K562 (cell line): ENCODE measurements around the gene DDR1. TPM values are rescaled to one million over a fixed set of nuclear protein-coding genes. Genes with fewer than 3 reads are reported as not detected.

Experiments used
- ATAC-seq: fragments of 200-7000 bp; cut with Tn5 transposase; 3 replicates; pipeline ENCODE4 v1.9.1; 2020; ENCODE audit warnings: moderate library complexity
- BruUV-seq: library from RNA; stranded (reverse); fragments of 400-500 nt; replicated peaks from 2 replicates; lab custom pipeline; 2021; lab: Mats Ljungman, UMichigan
- CTCF ChIA-PET: fragments of 300-600 bp; formaldehyde crosslinking; extraction: SDS; loops from one replicate; lab custom pipeline; 2021; ENCODE audit warnings: low intra/inter-chr PET ratio; lab: Yijun Ruan, JAX
- POLR2A ChIA-PET: fragments of 300-600, 350-650 bp; sonication (Branson Sonifier 250); formaldehyde crosslinking; extraction: SDS; loops from one replicate; lab custom pipeline; 2021; ENCODE audit warnings: antibody characterized with exemption, inconsistent platforms; lab: Yijun Ruan, JAX
- DNase-seq, 4 experiments: peaks; one replicate each; pipeline versions ENCODE4 v3.0.0 to v3.0.0-alpha.2; 2011 to 2018; ENCODE audit warnings: low spot score in 3 of 4, mixed read lengths in 3 of 4; ENCODE audit errors: extremely low read depth in 1 of 4
- FAIRE-seq: peaks from 2 replicates; lab custom pipeline; 2011; peaks lifted over from hg19 to GRCh38; lab: Jason Lieb, UNC
- H2AFZ ChIP-seq: 2 replicates; pipeline ENCODE4 v1.6.0; 2011; ENCODE audit warnings: low read depth, low read length, control low read depth, inconsistent platforms
- H3K27ac ChIP-seq: fragments of 200-600 bp; 3 replicates; pipeline ENCODE4 v1.8.0; 2011; ENCODE audit warnings: low read depth, mild to moderate bottlenecking, control low read depth, inconsistent platforms, low read length, moderate library complexity, mixed read lengths; ENCODE audit errors: extremely low read depth
- H3K27me3 ChIP-seq, 2 experiments: fragments of 300-600 bp in 1 of 2; 2 replicates in 1 of 2; 3 replicates in 1 of 2; pipeline versions ENCODE4 v1.6.0 to v1.8.0; 2011; ENCODE audit warnings: inconsistent platforms in 2 of 2, low read length in 2 of 2, mild to moderate bottlenecking in 1 of 2, mixed read lengths in 1 of 2, moderate library complexity in 1 of 2; ENCODE audit not compliant: control insufficient read depth in 2 of 2, insufficient read depth in 2 of 2
- H3K36me3 ChIP-seq: fragments of 300-600 bp; 3 replicates; pipeline ENCODE4 v1.8.0; 2011; ENCODE audit warnings: mild to moderate bottlenecking, low read length, inconsistent platforms; ENCODE audit not compliant: control insufficient read depth, insufficient read depth
- H3K4me1 ChIP-seq, 2 experiments: fragments of 200-600 bp in 1 of 2; replicated peaks in 1 of 2; 2 replicates in 1 of 2; 3 replicates in 1 of 2; pipeline versions ENCODE4 v1.5.1 to v1.8.0; 2011; ENCODE audit warnings: inconsistent platforms in 2 of 2, low read length in 2 of 2, mild to moderate bottlenecking in 1 of 2, mixed read lengths in 1 of 2, moderate library complexity in 1 of 2; ENCODE audit not compliant: control insufficient read depth in 2 of 2, insufficient read depth in 2 of 2
- H3K4me2 ChIP-seq: 2 replicates; pipeline ENCODE4 v1.6.1; 2011; ENCODE audit warnings: low read length, control low read depth, inconsistent platforms, mixed read lengths; ENCODE audit not compliant: insufficient read depth
- H3K4me3 ChIP-seq: fragments of 200-600 bp; sonication (generic), shearing (Covaris generic); 2 replicates; pipeline ENCODE4 v1.5.1; 2016; ENCODE audit warnings: control low read depth, inconsistent platforms
- H3K79me2 ChIP-seq: fragments of 200-600 bp; 3 replicates; pipeline ENCODE4 v1.8.0; 2011; ENCODE audit warnings: low read length, inconsistent platforms; ENCODE audit not compliant: control insufficient read depth, insufficient read depth
- H3K9ac ChIP-seq, 2 experiments: 2 replicates each; pipeline versions ENCODE4 v1.6.0 to v1.6.1; 2011; ENCODE audit warnings: low read depth in 2 of 2, low read length in 2 of 2, control low read depth in 1 of 2, inconsistent platforms in 1 of 2, mild to moderate bottlenecking in 1 of 2, mixed read lengths in 1 of 2; ENCODE audit not compliant: insufficient read depth in 1 of 2
- H3K9me1 ChIP-seq: one replicate; pipeline ENCODE4 v1.6.0; 2011; ENCODE audit warnings: inconsistent platforms, mild to moderate bottlenecking, low read length, moderate library complexity; ENCODE audit not compliant: control insufficient read depth, insufficient read depth
- H3K9me3 ChIP-seq: replicated peaks from 2 replicates; pipeline ENCODE4 v1.5.1; 2011; ENCODE audit warnings: low read depth, low read length, inconsistent platforms; ENCODE audit not compliant: control insufficient read depth, insufficient read depth
- H4K20me1 ChIP-seq: replicated peaks from 2 replicates; pipeline ENCODE4 v1.6.1; 2011; ENCODE audit warnings: low read length, inconsistent platforms, mixed read lengths; ENCODE audit not compliant: control insufficient read depth, insufficient read depth
- ATF3 ChIP-seq, 2 experiments: fragments of 450-650 bp in 1 of 2; sonication (generic) in 1 of 2; formaldehyde crosslinking in 1 of 2; IDR thresholded peaks in 1 of 2; conservative IDR thresholded peaks in 1 of 2; 2 replicates each; pipeline versions ENCODE4 v1.6.1 to v1.8.1; 2016 to 2023; ENCODE audit warnings: mild to moderate bottlenecking in 2 of 2, moderate library complexity in 2 of 2, inconsistent platforms in 1 of 2, missing genetic modification reagents in 1 of 2
- ATF6 ChIP-seq: sonication (generic); formaldehyde crosslinking; IDR thresholded peaks from 2 replicates; pipeline ENCODE4 v1.4.0; 2020; ENCODE audit warnings: mild to moderate bottlenecking, missing genetic modification reagents
- CEBPB ChIP-seq: fragments of 450-650 bp; IDR thresholded peaks from 2 replicates; pipeline ENCODE4 v1.6.1; 2016; ENCODE audit warnings: missing genetic modification characterization, missing compliant biosample characterization
- CEBPG ChIP-seq, 3 experiments: fragments of 200-800 bp in 1 of 3; sonication (Bioruptor generic) in 1 of 3; sonication (generic) in 1 of 3; formaldehyde crosslinking in 1 of 3; IDR thresholded peaks in 2 of 3; conservative IDR thresholded peaks in 1 of 3; 2 replicates each; pipeline versions ENCODE4 v1.6.1 to v1.8.0; 2016 to 2022; ENCODE audit warnings: missing compliant biosample characterization in 2 of 3, missing genetic modification characterization in 2 of 3, mild to moderate bottlenecking in 1 of 3, missing genetic modification reagents in 1 of 3
- HNRNPH1 ChIP-seq: fragments of 200-400 bp; formaldehyde crosslinking; optimal IDR thresholded peaks from 2 replicates; pipeline ENCODE3; 2017; ENCODE audit warnings: low read depth, mild to moderate bottlenecking, low read length, moderate library complexity
- NCOA4 ChIP-seq: fragments of 450-650 bp; IDR thresholded peaks from 2 replicates; pipeline ENCODE4 v1.6.1; 2018; ENCODE audit warnings: mild to moderate bottlenecking; ENCODE audit not compliant: partially characterized antibody
- NFIC ChIP-seq: fragments of 450-650 bp; IDR thresholded peaks from 2 replicates; pipeline ENCODE4 v1.6.1; 2017; ENCODE audit warnings: mild to moderate bottlenecking, inconsistent platforms
- RBM22 ChIP-seq: fragments of 200-400 bp; formaldehyde crosslinking; IDR thresholded peaks from 2 replicates; pipeline ENCODE4 v1.6.1; 2018; ENCODE audit warnings: low read length, low read depth; ENCODE audit not compliant: poor library complexity, severe bottlenecking
- TCFL5 ChIP-seq: fragments of 250-450 bp; sonication (Bioruptor Pico); conservative IDR thresholded peaks from 2 replicates; pipeline ENCODE4 v1.6.1; 2021; ENCODE audit warnings: mild to moderate bottlenecking, moderate library complexity, matching md5 sums
- ZNF212 ChIP-seq: fragments of 450-650 bp; formaldehyde crosslinking; IDR thresholded peaks from 2 replicates; pipeline ENCODE4 v1.4.0; 2020; ENCODE audit warnings: mild to moderate bottlenecking
- in situ Hi-C: fragments of 300-500 bp; cut with MboI; formaldehyde crosslinking; loops from 4 replicates; pipeline ENCODE4 v1.15.0; 2018; ENCODE audit warnings: inconsistent platforms, mixed read lengths
- intact Hi-C: fragments of 100-400 bp; cut with micrococcal nuclease; formaldehyde crosslinking; loops from 2 replicates; pipeline ENCODE4 v1.14.2; 2022
- polyA plus RNA-seq, 8 experiments: library from polyadenylated mRNA; depleted of rRNA in 4 of 8; stranded (reverse) in 5 of 8; unstranded in 3 of 8; fragments of >200 nt; fragmentation: Nextera tagmentation in 2 of 8; fragmentation: Illumina TruSeq in 1 of 8; extraction: Ambion mirVana in 2 of 8; extraction: Trizol in 1 of 8; gene quantifications; 2 replicates each; pipeline versions ENCODE4 v1.2.1 to v1.2.3, GENCODE V29; 2011 to 2014; ENCODE audit warnings: inconsistent platforms in 1 of 8, missing spikeins in 1 of 8
- total RNA-seq, 7 experiments: library from RNA; depleted of rRNA in 6 of 7; stranded (reverse); fragments of >200 nt in 6 of 7; fragmentation: Illumina TruSeq in 2 of 7; extraction: Trizol in 2 of 7; gene quantifications; 2 replicates each; pipeline versions ENCODE4 v1.2.1 to v1.2.3, GENCODE V29; 2011 to 2021; ENCODE audit warnings: low replicate concordance in 1 of 7
- TF ChIP-seq, protein P1 (sequence below), 3 experiments: fragments of 200-800 bp in 1 of 3; fragments of 250-450 bp in 1 of 3; fragments of 450-650 bp in 1 of 3; sonication (Bioruptor Pico) in 1 of 3; sonication (Bioruptor generic) in 1 of 3; formaldehyde crosslinking in 1 of 3; IDR thresholded peaks; 2 replicates each; pipeline versions ENCODE4 v1.6.1 to v1.8.0; 2016 to 2022; ENCODE audit warnings: mild to moderate bottlenecking in 2 of 3, missing genetic modification characterization in 2 of 3, missing compliant biosample characterization in 1 of 3, moderate library complexity in 1 of 3

Gene DDR1
- total and polyA plus RNA-seq, 9 of the 15 experiments (the other 6 are each of a cell fraction or from before 2014, with no cell fraction given), result 1.4 to 44.6 (median 12.2) TPM

DNA sequence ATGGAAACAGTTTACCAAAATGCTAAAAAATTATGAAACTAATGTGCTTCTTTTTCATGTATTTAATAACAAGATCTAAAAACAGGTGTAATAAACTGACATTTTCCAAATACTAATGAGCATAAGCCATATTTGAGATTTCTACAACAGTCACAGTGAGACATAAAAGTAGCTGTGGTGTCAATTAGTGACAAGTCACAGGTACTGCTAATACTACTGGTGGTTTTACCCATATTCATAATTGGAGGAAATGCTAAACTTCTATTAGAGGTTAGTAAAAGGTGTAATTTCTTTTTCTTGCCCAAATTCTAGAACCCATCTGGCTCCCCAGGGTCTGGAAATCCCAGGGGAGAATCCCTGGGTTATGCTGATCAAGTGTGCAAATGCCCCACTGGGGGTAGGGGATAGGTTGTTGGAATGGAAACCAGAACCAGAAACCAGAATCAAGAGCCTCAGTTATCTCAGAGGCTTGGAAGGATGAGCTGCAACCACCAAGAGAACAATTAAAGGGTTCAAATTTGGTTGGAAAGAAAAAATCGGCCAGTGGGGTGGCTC is 16.6 kb downstream of the DDR1 start (continued):
- no peak for TF ChIP-seq ATF6 (CRISPR knock-in tag)
- TF ChIP-seq TCFL5 (CRISPR knock-in tag), result no peak
- TF ChIP-seq RBM22, result no peak
- TF ChIP-seq HNRNPH1, result no peak
- TF ChIP-seq NCOA4, result no peak

GRCh38 chr6:30901436-30901835 is 17.1 kb downstream of the DDR1 start:
- no peaks in the 10 kb centered on the region for H3K9me1 ChIP-seq
- H3K79me2 ChIP-seq, result no peaks in the 10 kb centered on the region
- H4K20me1 ChIP-seq, result no peaks in the 10 kb centered on the region
- DNase-seq (no peak), FAIRE-seq (peak; percentile 44), ATAC-seq (no peak)
- H3K4me2 ChIP-seq, result no peak overlapping the region
- no peak overlapping the region for H3K27ac ChIP-seq
- ChIA-PET POLR2A (interaction anchor here (1.6 to 2.2 kb wide), 2 partner anchors 17 to 28 kb away, joined by 5 to 6 read pairs; partner anchors contain the start of gene DDR1), CTCF (no interaction called here)
- H3K27me3 ChIP-seq, result no peaks in the 10 kb centered on the region
- peaks cover 32% of the 10 kb centered on the region; the same call in 2 of the 3 replicates for H3K36me3 ChIP-seq
- intact Hi-C loops (no loop called here), in situ Hi-C loops (no loop called here)
- H3K4me1 ChIP-seq, result peaks cover 0 to 6% of the 10 kb centered on the region in 2 experiments; a peak in 1 of 5 replicates
- no peak overlapping the region for H3K9ac ChIP-seq
- no peak overlapping the region for H2AFZ ChIP-seq
- no peaks in the 10 kb centered on the region for H3K9me3 ChIP-seq
- peak; percentile 80 for TF ChIP-seq ATF3 (IDR thresholded peaks at IDR 0.05)
- TF ChIP-seq ATF3 (CRISPR knock-in tag; conservative IDR thresholded peaks at IDR 0.05), result no peak
- no peak for TF ChIP-seq ZNF212 (CRISPR knock-in tag)
- TF ChIP-seq, protein P1, sequence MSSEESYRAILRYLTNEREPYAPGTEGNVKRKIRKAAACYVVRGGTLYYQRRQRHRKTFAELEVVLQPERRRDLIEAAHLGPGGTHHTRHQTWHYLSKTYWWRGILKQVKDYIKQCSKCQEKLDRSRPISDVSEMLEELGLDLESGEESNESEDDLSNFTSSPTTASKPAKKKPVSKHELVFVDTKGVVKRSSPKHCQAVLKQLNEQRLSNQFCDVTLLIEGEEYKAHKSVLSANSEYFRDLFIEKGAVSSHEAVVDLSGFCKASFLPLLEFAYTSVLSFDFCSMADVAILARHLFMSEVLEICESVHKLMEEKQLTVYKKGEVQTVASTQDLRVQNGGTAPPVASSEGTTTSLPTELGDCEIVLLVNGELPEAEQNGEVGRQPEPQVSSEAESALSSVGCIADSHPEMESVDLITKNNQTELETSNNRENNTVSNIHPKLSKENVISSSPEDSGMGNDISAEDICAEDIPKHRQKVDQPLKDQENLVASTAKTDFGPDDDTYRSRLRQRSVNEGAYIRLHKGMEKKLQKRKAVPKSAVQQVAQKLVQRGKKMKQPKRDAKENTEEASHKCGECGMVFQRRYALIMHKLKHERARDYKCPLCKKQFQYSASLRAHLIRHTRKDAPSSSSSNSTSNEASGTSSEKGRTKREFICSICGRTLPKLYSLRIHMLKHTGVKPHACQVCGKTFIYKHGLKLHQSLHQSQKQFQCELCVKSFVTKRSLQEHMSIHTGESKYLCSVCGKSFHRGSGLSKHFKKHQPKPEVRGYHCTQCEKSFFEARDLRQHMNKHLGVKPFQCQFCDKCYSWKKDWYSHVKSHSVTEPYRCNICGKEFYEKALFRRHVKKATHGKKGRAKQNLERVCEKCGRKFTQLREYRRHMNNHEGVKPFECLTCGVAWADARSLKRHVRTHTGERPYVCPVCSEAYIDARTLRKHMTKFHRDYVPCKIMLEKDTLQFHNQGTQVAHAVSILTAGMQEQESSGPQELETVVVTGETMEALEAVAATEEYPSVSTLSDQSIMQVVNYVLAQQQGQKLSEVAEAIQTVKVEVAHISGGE (CRISPR knock-in tag; IDR thresholded peaks at IDR 0.05), result no peak
- peak; percentile 73 for TF ChIP-seq CEBPB (tag)
- no peak for TF ChIP-seq NFIC
- TF ChIP-seq CEBPG (CRISPR knock-in tag; IDR thresholded peaks at IDR 0.05), result peak; percentile 78
- peak in 1 of 2 experiments; percentile 72; a peak in 3 of 4 replicates for TF ChIP-seq CEBPG (tag; conservative IDR thresholded peaks at IDR 0.05 in 1 of 2, IDR thresholded peaks at IDR 0.05 in 1 of 2)
- H3K4me3 ChIP-seq, result no peak overlapping the region
- BruUV-seq, result no TSS peak
